ENCODE measurements around the gene XPNPEP1. TPM values are rescaled to one million over a fixed set of nuclear protein-coding genes. Genes with fewer than 3 reads are reported as not detected.

The XPNPEP1 gene
- total RNA-seq, 1 experiment from 2014 or later = 89.2 TPM

- no peak for DNase-seq (ENCODE audit: low read depth)
These were observed 29.9 kb downstream of the XPNPEP1 start for GRCh38 chr10:109893386-109893785.

- peak; percentile 69 for DNase-seq (ENCODE audit: low read depth)
These were observed 30.4 kb downstream of the XPNPEP1 start for GRCh38 chr10:109892931-109893330.

- DNase-seq (ENCODE audit: low read depth) = no peak
These were observed 31.2 kb downstream of the XPNPEP1 start for GRCh38 chr10:109892117-109892516.

GRCh38 chr10:109891105-109891504, 32.2 kb downstream of the XPNPEP1 start:
- DNase-seq (ENCODE audit: low read depth) = peak; percentile 59

GRCh38 chr10:109889867-109890266, 33.4 kb downstream of the XPNPEP1 start:
- peak; percentile 76 for DNase-seq (ENCODE audit: low read depth)

GRCh38 chr10:109887776-109888175, 35.5 kb downstream of the XPNPEP1 start:
- no peak for DNase-seq (ENCODE audit: low read depth)

GRCh38 chr10:109887243-109887642, 36.1 kb downstream of the XPNPEP1 start:
- no peak for DNase-seq (ENCODE audit: low read depth)

- DNase-seq (ENCODE audit: low read depth) = peak; percentile 31
These were observed 36.5 kb downstream of the XPNPEP1 start for GRCh38 chr10:109886781-109887140.

- DNase-seq (ENCODE audit: low read depth) = peak; percentile 87
These were observed 37.1 kb downstream of the XPNPEP1 start for GRCh38 chr10:109886037-109886780.

- DNase-seq (ENCODE audit: low read depth) = peak; percentile 78
These were observed 39.2 kb downstream of the XPNPEP1 start for GRCh38 chr10:109883859-109884771.

GRCh38 chr10:109882251-109883057, 40.9 kb downstream of the XPNPEP1 start:
- DNase-seq (ENCODE audit: low read depth) = no peak

GRCh38 chr10:109881769-109882057, 41.6 kb downstream of the XPNPEP1 start:
- no peak for DNase-seq (ENCODE audit: low read depth)

GRCh38 chr10:109880886-109881768, 42.2 kb downstream of the XPNPEP1 start:
- DNase-seq (ENCODE audit: low read depth) = no peak

GRCh38 chr10:109877546-109877945, 45.8 kb downstream of the XPNPEP1 start:
- no peak for DNase-seq (ENCODE audit: low read depth)

GRCh38 chr10:109875828-109876821, 47.2 kb downstream of the XPNPEP1 start:
- DNase-seq (ENCODE audit: low read depth) = no peak

GRCh38 chr10:109875151-109875568, 48.2 kb downstream of the XPNPEP1 start:
- DNase-seq (ENCODE audit: low read depth) = no peak

GRCh38 chr10:109871476-109871875, 51.8 kb downstream of the XPNPEP1 start:
- DNase-seq (ENCODE audit: low read depth) = no peak

GRCh38 chr10:109866995-109867635, 56.2 kb downstream of the XPNPEP1 start:
- DNase-seq (ENCODE audit: low read depth) = peak; percentile 15
